DLD1 (cell line): ENCODE results near the gene LRCOL1.

Source experiments
- in situ Hi-C: cut with HindIII; loops from 2 replicates; pipeline ENCODE4 v1.10.0; 2017; ENCODE audit warnings: low sequenced_read_pairs

The LRCOL1 gene

DNA sequence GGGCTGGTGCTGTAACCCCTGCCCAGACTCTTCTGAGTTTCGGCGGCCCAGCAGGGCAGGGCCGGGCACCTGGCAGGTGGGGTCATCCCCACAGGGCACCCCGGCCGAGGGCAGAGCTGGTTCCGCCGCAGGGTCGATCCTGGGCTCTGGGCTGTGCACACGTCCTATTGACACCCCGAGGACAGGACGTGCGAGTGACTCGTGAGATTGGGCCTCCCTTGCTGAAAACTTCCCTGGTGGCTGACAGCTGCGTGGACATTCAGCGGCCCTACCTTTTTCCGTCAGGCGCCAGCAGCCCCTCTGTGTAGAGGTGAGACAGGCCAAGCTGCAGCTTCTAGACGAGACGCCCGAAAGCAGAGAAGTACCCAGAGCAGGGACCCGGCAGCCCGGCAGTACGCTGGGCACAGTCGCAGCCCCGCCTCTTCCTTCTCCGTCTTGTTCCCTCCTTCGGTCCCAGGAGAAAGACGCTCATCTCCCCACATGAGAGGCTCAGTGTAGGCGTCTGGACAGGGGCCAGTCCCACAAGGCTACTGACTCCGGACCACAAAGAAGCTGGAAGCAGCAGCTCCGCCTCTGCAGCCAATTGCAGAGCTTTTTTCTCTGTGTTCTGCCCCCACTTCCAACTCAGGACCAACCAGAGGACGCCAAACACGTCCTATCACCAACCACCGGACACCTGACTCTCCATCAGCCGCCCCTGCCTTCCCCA is at the start of gene LRCOL1:
Gene LRCOL1, minus strand, starts transcription at position 532 of the 709 bp plus-strand sequence. CDS start 4,331 bp downstream, outside the sequence.
- in situ Hi-C loops: loop anchor here (25.0 kb wide), 1 partner anchor 198 kb away; no protein-coding TSS in a partner anchor

DNA sequence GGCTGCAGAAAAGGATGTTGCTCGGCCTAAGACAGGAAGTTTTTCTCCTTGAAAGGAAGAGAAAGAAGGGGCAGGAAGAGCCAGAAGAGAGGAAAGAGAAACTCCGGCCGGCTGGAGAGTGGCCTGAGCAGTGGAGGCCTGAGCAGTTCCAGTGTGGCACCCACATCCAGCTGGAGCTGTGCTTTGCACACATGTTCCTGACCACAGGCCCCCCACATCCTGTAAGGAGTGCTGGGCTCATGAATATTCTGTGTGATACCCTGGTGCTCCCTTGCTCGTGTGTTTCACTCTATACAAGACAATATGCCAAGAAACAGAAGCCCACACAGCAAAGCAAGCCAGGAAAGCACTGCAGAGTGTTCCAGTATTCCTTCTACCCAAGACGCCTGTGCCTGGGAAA is 49.7 kb upstream of the LRCOL1 start:
- in situ Hi-C loops: no loop called here

DNA sequence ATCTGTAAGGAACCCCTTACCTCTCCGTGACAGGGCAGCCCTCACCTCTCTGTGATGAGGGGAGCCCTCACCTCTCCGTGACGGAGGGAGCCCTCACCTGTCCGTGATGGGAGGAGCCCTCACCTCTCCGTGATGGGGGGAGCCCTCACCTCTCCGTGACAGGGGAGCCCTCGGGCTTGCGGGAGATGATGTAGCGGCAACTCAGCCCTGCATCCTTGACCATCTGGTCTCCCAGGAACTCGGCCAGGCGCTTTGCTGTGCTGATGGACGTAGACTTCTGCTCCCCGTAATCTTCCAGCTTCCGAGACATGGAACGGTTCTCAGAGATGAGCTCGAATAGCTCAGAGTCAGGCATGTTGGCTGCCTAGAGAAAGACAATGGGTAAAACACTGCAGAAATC is 48.8 kb upstream of the LRCOL1 start:
- in situ Hi-C loops: no loop called here

DNA sequence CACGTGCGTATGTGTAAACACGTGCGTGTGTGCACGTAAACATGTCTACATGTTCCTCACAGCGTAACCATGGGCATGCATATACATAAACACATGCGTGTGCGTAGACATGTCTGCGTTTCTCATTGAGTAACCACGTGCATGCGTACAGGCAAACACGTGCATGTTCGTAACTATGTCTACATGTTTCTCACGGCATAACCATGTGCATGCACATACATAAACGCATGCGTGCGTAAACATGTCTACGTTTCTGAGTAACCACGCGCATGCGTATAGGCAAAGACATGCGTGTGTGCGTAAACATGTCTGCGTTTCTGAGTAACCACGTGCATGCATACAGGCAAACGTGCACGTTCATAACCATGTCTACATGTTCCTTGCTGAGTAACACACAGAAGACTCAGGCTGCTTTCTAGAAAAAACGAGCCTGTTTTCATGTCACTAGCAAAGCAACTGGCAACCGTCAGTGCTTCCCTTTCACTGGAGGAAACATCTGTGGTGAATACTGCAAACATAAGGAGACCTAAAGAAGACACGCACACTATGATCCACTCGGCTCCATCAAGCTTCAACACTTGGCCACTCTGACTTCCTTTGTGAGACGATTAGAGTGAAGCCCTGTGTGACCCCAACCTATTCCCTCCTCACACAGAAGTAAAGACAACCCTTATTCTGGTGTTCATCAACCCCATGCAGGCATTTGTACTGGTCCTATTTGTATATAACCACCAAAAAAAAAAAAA is 47.9 kb upstream of the LRCOL1 start:
- in situ Hi-C loops: no loop called here

DNA sequence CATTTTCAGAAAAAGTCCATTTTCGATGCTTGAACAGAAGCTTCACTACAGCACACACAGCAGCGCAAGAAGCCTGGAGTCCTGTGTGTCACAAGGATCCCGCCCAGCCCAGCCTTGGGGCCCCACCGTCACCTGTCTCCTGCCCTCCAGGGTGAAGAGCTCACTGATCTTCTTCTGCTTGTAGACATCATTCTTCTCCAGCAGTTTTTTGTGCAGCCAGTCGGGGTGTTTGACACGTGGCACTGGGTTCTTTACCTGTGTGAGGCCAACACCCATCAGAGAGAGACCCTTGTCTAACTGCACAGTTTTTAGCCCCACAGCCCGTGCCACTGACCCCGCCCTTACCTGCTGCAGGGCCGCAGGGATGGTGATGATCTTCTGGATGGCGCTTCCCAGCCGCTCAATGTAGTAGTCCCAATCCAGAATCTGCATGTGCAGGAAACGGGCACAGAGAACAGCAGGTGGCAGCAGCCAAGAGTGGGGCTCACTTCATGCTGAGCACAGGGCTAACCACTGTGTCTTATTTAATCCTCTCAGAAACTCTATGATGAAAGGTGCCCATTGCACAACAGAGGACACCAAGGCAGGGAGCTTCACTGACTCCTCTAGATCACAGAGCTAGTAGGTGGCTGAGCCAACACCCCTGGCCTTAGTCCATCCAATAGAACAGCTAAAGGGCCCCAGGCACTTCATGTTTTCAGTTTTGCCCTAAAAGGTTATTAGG is 46.8 kb upstream of the LRCOL1 start:
- in situ Hi-C loops: no loop called here

DNA sequence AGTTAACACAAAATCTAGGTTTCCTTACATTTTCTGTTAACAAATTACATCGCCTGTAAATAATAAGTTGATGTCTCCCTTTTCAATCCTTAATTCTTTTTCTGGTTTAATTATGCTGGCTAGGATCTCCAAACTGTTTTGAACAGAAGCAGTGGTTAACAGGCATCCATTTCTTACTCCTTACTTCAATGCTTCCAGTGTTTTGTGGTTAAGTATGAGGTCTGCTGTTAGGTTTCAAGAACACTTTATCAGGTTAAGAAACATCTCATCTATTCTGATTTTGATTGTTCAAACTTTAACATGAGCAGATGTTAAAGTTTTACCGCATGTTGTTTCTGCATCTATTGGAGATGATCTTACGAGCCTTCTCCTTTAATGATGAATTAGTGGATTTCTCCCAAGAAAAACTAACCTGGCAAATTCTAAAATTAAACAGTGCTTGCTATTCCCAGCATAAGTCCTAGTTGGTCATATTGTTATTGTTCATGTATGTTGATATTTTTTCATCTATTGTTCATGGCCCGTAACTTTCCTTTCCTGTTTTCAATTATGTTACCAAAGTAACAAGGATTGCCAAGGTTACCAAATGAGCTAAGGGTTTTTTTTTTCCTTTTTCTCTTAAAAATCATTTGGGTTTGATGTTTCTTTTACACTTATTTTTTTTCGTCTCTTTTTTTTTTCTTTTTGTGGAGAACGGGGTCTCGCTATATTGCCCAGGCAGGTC is 43.3 kb upstream of the LRCOL1 start:
- in situ Hi-C loops: no loop called here

DNA sequence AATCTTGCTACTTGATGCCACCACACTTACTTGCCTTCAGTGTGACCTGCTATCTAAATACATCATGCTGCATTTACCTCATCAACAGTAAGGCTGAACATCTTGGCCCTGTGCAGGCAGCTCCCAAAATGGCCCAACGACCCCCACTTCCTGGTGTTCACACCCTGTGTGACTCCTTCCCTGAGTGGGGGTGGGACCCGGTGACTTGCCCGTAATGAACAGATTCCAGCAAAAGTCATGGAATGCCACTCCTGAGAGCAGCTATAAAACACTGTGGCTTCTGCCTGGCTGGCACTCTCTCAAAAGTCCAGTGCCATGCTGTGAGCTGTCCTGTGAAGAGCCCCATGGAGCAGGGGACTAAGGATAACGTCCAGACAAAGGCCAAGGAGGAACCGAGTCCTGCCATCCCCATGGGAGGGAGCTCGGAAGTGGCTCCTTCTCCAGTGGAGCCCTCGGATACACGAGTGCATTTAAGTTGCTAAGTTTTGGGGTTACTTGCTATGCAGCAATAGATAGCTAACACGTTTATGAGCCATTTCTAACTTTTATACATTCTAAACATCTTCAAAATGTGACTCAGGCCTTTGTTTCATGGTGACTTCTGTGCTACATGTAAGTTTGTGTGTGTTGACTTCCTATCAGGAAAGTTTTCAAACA is 41.2 kb upstream of the LRCOL1 start:
- in situ Hi-C loops: no loop called here

DNA sequence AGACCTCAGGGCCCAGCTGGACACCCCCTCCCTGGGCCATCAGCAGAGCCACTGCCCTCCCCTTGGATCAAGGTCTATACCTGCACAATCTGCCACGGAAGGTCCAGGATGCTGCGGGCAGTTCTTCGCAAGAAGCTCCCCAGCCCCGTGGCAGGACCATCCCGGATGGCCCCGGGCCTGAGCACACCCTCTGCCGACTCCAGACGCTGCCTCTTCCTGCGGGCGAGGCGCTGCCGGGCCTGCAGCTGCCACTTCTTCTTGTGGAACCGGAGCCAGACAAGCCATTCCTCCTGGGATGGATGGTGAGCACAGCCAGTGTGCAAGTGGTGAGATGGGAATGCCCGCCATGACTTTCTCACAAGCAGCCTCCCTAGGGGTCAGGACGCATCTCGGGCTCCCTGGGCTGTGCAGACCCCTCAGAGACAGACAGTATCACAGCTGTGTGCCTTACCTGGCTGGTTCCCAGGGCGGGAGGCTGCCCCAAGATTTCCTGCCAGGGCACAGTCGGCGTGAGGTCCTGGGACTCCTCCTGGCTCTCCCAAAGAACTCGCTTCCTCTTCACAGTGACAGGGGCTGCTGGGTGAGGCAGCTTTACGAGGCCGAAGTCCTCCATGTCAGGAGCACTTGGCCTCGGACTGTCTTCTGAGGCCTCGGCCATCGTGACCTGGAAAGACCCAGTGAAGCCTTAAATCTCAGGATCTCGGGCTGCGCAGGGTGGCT is 39.0 kb upstream of the LRCOL1 start:
- in situ Hi-C loops: no loop called here

DNA sequence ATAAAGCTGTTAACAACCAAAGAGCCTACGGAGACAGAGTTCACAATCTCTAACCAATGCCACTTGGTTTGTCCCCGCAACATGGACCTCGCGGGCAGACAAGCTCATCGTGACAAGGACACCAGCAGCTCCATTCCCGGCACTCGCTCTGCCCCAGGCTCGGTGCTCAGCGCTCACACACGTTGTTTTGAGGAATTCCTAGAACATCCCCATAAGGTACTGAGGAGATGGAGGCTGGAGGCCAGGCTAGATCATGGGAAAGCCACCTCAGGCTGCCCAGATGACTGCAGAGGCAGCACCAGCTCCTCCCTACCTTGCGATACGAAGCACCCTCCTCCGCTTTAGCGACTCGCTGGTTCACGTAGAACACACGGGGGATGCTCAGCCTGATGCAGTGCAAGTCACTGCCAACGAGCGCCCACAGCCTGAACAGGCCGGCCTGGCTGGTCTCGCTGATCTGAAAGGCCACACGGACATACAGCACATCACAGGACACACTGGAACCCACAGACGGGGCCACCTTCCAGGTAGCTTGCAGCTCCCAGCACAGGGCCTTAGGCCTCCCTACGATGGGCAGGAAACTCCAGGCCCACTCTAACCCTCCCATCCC is 38.3 kb upstream of the LRCOL1 start:
- in situ Hi-C loops: no loop called here

DNA sequence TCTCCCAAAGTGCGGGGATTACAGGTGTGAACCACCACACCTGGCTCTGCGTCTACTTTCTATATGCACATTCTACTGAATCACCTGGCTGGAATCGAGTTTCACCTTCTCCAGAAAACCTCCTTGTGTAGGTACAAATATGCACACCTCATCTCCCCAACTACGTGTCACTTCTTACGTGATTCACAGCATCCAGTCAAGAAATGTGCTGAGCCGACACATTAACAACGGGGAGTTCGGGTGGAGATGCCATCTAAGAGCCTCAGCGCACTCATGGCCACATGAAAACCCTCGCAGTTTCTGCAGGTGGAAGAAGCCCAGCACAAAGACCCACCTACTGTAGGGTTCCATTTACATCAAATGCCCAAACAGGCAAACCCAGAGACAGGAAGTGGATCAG is 37.5 kb upstream of the LRCOL1 start:
- in situ Hi-C loops: no loop called here

DNA sequence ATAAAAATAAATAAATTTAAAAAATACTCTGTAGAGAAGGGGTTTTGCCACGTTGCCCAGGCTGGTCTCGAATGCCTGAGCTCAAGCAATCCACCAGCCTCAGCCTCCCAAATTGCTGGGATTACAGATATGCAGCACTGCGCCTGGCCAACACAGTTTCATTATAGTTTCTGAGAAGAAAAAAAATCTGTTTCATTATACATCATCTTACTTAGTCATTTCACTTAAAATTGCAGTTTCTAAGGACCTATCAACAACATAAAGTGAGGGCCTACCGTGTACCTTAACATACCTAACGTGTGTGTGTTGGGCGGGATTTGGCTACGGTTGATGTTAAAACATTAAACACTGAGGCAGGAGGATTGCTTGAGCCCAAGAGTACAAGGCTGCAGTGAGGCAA is 36.5 kb upstream of the LRCOL1 start:
- in situ Hi-C loops: no loop called here

DNA sequence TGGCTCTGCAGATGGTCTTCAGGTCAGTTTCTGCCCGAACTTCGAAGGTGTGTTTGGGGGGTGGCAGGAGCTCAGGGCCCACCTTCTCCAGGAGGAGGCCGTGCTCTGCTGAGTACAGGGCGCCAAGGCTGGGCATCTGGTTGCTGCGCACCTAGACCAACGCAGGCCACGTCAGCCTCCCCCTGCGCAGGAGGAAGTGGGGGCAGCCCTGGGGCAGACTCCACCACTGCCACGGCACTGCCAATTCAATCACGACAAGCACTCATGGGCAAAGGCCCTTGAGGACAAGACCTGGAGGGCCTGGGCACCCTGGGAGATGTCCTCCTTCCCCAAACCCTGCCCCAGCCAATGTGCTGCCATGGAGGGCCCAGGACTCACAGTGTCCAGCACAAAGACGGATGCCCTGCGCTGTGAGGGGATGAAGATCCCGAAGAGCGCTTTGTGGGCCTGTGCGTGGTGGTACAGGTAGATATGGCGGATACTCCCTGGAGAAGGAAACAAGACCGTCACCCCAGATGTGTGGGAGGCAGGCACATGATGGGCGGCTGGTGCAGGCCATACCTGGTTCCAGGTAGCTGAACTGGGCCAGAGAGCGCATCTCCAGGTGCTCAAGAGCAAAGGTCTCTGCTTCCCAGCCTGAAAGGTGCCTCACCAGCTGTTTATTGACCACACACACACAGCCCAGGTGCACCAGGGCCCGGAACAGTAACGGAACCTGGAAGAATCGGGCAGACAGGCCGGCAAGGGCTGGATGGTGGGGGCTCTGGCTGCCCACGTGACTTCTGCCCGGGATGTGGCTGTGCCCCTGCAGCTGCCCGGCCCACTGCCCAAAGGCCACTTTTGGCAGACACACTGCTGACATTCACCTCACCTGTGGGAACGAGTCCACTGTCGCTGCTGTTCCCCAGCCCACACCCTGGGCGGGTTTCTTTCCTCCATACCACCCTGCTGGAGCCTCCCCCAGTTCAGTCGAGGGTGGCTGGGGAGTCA is 32.8 kb upstream of the LRCOL1 start:
- in situ Hi-C loops: no loop called here

DNA sequence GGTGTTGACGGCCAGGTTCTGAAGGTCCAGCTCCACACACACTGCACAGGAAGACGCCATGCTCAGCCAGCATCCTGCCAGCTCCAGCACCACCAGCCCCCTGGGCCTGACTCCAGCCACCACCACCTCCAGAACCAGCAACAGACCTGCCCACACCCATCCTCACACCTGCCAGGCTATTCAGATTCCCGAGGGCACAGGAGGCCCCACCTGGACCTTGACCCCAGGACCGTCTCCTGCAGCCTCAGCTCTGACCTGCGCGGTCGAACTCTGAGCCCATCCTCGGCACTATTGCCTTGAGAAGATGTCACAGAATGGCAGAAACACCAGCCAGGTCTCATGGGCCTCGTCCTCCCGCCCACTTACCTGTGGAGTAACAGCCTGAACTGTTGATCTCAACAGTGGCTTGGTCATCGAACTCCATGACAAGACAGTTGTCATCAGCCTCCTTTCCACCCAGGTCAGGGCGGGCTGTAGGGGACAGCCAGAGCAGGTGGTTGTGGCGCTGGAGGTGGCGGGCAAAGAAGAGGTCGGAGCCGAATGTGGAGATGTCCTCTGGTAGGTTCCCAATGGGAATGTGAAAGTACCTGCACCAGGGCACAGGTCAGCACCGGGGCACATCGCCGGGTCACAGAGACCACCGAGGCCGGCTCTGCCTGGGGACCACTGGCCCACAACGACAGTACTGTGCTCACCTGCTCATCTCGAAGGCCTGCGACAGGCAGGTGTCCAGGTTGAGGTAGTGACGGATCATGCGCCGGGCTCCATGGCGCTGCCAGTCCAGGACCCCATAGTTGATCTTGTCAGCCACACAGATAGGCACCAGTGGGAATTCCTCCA is 31.6 kb upstream of the LRCOL1 start:
- in situ Hi-C loops: no loop called here

DNA sequence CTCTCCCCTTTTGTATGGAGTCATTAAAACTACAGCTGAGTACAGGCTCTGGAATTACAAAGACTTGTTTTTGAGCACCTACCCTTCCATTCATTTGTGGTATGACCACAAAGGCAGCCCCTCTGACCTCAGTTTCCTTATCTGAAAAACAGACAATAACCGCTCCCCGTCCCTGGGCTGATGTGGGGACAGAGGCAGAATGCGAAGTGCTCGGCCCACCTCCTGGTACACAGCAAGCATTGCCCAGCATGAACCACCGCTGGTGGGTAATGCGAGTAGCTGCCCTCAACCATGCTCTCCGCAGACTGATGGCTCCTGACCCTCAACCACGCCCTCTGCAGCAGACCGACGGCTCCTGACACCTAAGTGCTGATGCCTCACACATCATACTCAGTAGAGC is 30.6 kb upstream of the LRCOL1 start:
- in situ Hi-C loops: no loop called here

DNA sequence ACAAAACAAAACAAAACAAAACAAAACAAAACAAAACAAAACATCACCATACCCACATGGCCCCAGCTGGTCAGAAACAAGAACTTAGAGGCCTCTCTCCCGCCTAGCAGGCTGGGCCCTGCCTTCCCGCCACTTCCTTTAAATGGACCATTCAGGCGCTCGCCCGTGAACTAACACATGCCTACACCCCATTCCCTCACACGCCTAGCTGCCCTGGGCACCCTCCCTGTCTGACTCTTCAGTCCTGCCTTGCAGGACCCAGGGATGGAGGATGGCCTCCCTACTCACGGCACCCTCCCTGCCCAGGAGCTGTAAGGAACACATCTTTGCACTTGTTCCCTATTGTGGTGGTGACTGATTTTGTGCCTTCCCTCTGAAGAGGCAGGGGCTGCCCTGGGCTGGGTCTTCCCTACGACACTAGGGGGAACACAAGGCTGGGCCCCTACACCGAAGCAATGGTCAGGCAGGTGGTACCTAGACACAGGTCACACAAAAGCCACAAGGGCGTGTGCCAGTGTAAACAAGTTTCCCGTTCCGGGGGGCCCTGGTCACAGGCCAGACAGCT is 29.7 kb upstream of the LRCOL1 start:
- in situ Hi-C loops: no loop called here

DNA sequence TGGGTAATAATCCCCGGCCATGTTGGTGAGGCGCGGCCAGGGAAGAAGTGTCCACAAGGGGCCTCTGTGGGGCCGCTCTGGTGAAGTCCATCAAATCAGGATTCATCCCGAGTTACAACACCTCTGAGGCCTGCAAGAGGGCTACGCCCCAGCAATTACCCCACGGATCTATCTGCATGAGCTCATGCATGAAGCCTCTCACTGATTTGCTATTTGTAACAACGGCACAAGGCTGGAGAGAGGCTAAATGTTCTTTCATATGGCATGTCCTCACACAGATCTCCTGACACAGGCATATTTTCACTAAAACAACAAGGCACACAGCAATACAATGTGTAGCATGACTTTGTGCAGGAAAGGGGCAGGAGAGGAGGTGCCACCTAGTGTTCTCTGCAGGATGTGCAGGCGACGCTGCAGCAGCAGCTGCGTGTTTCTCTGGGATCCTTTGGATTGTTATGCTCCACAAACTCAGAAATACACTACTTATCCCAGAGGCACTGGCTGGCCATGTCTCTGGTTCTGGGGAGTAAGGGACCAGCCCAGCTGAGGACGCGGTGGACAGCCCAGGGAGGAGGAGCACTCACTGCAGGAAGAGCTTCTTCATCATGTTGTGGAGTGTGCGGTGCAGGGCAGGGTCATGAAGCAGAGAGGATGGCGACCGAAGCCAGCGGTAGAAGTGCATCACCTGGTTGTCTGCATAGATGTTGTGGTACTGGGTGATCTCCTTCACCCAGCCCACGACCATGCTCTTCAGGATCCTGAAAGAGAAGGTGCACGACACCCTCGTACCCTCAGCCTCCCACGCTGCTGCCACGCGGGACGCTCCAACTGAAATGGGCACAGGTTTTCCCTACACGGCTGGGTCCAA is 28.4 kb upstream of the LRCOL1 start:
- in situ Hi-C loops: no loop called here
